Stimulated activated CD8-positive, alpha-beta memory T cell treated with anti-CD3 and anti-CD28 coated beads, Interleukin-4, amount 100 ng/mL, for 24 hours (primary cell): ENCODE results near the gene BORCS8.
"Not testable (repeated sequence)": the region's sequence is repeated elsewhere in the genome, so short reads cannot be mapped to it uniquely, and the experiment has no call there.

Experiments used
- DNase-seq: peaks from one replicate; pipeline ENCODE4 v3.0.0-alpha.2; 2020; ENCODE audit warnings: low read depth

BORCS8 gene

GRCh38 chr19:19148504-19148903 is 43.4 kb downstream of the BORCS8 start:
- not testable (repeated sequence) for DNase-seq

- DNase-seq, result no peak
These were observed 44.6 kb downstream of the BORCS8 start for GRCh38 chr19:19147344-19147743.

GRCh38 chr19:19146865-19147264 is 45.1 kb downstream of the BORCS8 start:
- DNase-seq, result no peak

GRCh38 chr19:19145684-19146608 is 46.0 kb downstream of the BORCS8 start:
- DNase-seq, result peak; percentile 79

- no peak for DNase-seq
These were observed 46.7 kb downstream of the BORCS8 start for GRCh38 chr19:19145281-19145680.

- DNase-seq, result no peak
These were observed 49.6 kb downstream of the BORCS8 start for GRCh38 chr19:19142347-19142746.

GRCh38 chr19:19140476-19140875 is 51.5 kb downstream of the BORCS8 start:
- DNase-seq, result no peak

GRCh38 chr19:19139876-19140229 is 52.1 kb downstream of the BORCS8 start:
- no peak for DNase-seq

- peak; percentile 94 for DNase-seq
These were observed 53.6 kb downstream of the BORCS8 start, which contains the start of gene TMEM161A for GRCh38 chr19:19138109-19138981. TMEM161A (minus strand) TSS chr19:19138478; CDS start chr19:19138428, 50 bp downstream.

GRCh38 chr19:19137556-19138108 is 54.3 kb downstream of the BORCS8 start:
- no peak for DNase-seq

GRCh38 chr19:19135713-19136112 is 56.2 kb downstream of the BORCS8 start:
- not testable (repeated sequence) for DNase-seq

GRCh38 chr19:19134687-19135158 is 57.2 kb downstream of the BORCS8 start:
- peak; percentile 23 for DNase-seq

GRCh38 chr19:19133985-19134384 is 58.0 kb downstream of the BORCS8 start:
- no peak for DNase-seq

- no peak for DNase-seq
These were observed 59.0 kb downstream of the BORCS8 start for GRCh38 chr19:19132912-19133311.

GRCh38 chr19:19131989-19132388 is 60.0 kb downstream of the BORCS8 start:
- DNase-seq, result no peak
